ELF-1 (cell line): ENCODE measurements around the gene TMEM219.
"Not testable (repeated sequence)": the region's sequence is repeated elsewhere in the genome, so short reads cannot be mapped to it uniquely, and the experiment has no call there.

Experiments used
- DNase-seq: peaks from one replicate; pipeline ENCODE4 v3.0.0-alpha.2; 2016; ENCODE audit warnings: low read depth, low spot score

TMEM219 gene

DNA sequence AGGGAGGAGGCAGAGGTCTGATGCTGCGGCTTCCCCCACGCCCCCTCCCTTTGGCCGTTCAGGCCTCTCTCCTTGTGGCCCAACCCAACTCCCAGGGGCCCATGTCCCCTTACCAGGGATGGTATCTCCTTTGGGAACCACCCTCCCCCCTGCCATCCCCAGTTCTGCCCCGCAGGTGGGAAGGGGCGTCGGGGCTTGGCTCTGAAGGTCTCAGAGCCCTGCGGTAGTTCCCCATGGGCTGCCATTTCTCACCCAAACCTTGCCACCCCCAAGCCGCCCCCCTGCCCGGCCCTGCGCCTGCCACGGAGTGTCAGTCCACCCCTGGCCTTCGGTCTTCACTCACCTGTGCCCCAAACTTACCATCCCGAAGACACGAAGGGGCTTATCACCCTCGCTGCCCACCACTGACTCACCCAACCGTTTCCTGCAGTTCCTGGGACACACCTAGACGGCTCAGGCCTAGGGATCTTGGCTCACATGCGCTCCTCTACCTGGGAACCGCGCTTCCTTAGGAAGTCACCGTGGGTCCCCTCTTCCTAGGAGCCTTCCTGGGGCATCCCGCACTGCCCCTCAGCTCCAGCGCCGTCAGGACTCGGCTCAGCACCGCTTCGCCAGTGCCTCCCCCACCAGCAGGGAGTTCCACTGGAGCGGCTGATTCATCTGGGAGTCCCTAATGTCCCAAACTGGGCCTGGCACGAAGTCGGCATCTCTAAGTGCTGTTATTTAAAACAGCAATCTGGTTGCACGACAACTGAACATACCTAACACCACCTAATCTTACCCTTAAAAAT lies 50.0 kb downstream of the TMEM219 start:
- no peak for DNase-seq

DNA sequence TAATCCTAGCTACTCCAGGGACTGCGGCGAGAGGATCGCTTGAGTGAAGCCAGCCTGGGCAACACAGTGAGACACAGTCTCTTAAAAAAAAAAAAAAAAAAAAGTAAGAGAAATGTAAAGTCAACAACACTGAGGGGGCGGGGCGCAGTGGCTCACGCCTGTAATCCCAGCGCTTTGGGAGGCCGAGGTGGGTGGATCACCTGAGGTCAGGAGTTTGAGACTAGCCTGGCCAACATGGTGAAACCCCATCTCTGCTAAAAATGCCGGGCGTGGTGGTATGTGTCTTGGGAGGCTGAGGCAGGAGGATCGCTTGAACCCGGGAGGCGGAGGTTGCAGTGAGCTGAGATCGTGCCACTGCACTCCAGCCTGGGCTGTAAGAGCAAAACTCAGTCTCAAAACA lies 50.7 kb downstream of the TMEM219 start:
- not testable (repeated sequence) for DNase-seq

DNA sequence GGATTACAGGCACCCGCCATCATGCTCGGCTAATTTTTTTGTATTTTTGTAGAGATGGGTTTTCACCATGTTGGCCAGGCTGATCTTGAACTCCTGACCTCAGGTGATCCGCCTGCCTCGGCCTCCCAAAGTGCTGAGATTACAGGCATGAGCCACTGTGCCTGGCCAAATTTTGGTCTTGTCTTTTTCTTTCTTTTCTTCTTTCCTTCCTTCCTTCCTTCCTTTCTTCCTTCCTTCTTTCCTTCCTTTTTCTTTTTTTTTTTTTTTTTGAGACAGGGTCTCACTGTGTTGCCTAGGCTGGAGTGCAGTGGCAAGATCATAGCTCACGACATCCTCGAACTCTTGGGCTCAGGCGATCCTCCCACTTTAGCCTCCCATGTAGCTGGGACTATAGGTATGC lies 53.6 kb downstream of the TMEM219 start:
- not testable (repeated sequence) for DNase-seq

DNA sequence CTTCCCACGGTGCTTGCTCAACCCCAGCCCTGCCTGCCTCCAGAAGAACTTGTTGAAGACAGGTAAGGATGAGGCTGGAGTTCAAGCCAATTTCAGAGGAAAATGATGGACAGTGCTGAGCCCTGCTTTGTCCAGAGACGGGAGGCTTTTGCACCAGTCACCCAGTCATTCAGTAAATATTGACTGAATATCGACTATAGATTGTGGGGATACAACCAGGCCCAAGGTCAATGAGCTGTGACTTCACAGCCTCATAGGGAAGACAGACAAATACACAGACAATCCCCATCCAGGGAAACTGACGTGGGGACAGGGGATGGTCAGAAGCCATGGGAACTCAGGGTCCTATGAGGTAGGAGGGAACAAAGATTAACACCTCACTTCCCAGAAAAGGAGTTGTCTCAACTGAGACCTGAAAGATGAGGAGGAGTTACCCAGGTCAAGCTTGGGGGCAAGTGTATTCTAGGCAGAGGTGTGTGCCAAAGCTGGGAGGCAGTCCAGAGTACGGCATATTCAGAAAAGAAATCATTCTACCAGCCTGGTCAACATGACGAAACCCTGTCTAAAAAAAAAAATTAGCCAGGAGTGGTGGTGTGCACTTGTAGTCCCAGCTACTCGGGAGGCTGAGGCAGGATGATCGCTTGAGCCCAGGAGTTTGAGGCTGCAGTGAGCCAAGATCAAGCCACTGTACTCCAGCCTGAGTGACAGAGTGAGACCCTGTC lies 54.8 kb downstream of the TMEM219 start:
- no peak for DNase-seq

DNA sequence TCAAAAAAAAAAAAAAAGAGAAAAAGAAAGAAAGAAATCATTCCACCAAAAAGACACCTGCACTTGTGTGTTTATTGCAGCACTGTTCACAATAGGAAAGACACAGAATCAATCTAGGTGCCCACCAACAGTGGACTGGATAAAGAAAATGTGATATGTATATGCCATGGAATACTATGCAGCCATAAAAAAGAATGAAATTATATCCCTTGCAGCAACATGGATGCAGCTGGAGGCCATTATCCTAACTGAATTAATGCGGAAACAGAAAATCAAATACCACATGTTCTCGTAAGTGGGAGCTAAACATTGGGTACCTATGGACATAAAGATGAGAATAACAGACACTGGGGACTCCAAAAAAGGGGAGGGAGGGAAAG lies 55.4 kb downstream of the TMEM219 start:
- no peak for DNase-seq

DNA sequence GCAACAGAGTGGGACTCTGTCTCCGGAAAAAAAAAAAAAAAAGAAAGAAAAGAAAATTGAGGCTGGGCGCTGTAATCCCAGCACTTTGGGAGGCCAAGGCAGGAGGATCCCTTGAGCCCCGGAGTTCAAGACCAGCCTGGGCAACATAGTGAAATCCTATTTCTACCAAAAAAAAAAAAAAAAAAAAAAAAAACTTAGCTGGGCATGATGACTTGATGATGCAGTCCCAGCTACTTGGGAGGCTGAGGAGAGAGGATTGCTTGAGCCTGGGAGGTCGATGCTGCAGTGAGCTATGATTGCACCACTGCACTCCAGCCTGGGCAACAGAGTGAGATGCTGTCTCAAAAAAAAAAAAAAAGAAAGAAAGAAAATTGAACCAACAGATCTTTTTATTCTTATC lies 56.1 kb downstream of the TMEM219 start:
- DNase-seq = not testable (repeated sequence)

DNA sequence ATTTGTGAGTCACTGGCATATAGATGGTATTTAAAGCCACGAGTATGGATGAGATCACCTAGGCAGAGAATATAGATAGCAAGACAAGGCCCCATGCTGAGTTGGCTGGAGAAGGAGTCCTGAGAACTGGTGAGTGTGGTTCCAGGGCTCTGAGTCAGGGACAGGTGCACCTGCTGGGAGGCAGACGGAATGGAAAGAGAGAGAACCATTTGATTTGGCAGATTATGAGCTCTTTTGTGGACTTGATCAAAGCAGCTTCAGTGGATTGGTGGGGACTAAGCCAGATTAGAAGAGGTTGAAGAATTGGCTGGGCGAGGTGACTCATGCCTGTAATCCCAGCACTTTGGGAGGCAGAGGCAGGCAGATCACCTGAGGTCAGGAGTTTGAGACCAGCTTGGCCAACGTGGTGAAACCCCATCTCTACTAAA lies 56.9 kb downstream of the TMEM219 start:
- no peak for DNase-seq
